ENCODE data around the gene RNF6.

Gene RNF6

DNA sequence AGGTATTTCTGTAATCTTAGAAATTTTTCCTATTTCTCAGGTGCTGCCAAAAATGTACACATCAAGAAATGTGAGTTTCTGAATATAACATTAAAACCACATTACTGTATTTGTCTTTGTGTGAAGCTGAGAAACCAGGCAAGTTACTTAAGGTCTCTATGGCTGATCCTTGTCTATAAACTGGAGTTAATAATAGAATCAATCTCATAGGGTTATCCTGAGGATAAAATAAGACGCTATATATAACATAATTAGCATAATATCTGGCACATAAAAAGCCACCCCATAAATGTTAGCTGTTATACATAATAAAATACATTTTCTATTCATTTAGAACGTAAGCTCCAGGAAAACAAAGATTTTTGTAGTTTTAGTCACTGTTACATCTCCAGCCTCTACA lies 6.1 kb downstream of the RNF6 start:
- Histone ChIP-seq H3K4me1 (peaks cover 0 to 18% (median 17%) of the 10 kb centered on the region in 4 donors), H3K9me3 (no peaks in the 10 kb centered on the region), H3K27me3 (no peaks in the 10 kb centered on the region), H3K27ac (no peak overlapping the region), H3K36me3 (peaks cover 71 to 84% (median 79%) of the 10 kb centered on the region in 3 donors), H3K4me3 (no peak overlapping the region)
- TF ChIP-seq, protein P1, sequence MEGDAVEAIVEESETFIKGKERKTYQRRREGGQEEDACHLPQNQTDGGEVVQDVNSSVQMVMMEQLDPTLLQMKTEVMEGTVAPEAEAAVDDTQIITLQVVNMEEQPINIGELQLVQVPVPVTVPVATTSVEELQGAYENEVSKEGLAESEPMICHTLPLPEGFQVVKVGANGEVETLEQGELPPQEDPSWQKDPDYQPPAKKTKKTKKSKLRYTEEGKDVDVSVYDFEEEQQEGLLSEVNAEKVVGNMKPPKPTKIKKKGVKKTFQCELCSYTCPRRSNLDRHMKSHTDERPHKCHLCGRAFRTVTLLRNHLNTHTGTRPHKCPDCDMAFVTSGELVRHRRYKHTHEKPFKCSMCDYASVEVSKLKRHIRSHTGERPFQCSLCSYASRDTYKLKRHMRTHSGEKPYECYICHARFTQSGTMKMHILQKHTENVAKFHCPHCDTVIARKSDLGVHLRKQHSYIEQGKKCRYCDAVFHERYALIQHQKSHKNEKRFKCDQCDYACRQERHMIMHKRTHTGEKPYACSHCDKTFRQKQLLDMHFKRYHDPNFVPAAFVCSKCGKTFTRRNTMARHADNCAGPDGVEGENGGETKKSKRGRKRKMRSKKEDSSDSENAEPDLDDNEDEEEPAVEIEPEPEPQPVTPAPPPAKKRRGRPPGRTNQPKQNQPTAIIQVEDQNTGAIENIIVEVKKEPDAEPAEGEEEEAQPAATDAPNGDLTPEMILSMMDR (IDR thresholded peaks at IDR 0.05) = no peak
- intact Hi-C loops (cut with DNase I; ENCODE audit: low total_unique reads) = no loop called here
- DNase-seq = no peak

DNA sequence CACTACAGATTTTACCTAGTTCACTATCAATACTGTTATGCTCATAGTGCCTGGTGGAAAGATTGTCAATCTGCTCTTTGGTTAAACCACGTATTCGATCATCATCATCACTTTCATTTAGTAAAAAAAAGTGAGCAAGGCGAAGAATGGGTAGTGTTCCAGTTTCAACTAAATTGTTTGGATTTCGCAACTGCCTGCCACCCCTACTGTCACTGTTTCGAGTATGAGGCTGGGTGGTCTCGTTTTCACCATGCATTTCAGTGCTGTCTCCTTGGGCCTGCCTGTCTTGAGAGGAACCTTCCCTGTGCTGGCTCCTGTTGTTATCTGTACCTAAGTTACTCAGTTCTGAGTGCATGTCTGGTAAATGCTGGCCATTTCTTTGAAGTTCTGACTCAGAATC lies 8.1 kb downstream of the RNF6 start:
- no peak for DNase-seq
- intact Hi-C loops (cut with DNase I; ENCODE audit: low total_unique reads) = no loop called here
- H3K9me3 ChIP-seq = no peaks in the 10 kb centered on the region
- no peak overlapping the region for H3K4me3 ChIP-seq
- TF ChIP-seq, protein P1 (IDR thresholded peaks at IDR 0.05) = no peak
- no peaks in the 10 kb centered on the region for H3K4me1 ChIP-seq
- no peak overlapping the region for H3K27ac ChIP-seq
- no peaks in the 10 kb centered on the region for H3K27me3 ChIP-seq
- H3K36me3 ChIP-seq = peaks cover 72 to 89% (median 75%) of the 10 kb centered on the region in 3 donors

DNA sequence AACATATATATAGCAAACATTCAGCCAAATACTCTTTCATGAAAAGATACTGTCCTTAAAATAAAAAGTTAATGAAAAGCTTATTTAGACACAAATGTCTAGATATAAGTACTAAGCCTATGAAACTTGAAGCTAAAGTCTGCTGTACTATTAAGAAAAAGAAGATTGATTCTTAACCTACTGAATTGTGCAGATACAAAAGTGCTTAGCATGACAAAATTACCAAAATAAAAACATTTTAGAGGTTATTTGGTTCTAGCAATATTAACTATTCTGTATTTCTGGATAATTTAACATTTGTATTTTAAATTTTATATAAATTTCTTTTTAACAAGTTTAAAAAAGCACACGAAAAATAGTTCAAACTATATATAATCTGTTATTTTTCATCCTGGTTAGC lies 8.8 kb downstream of the RNF6 start:
- no peaks in the 10 kb centered on the region for H3K4me1 ChIP-seq
- intact Hi-C loops (cut with DNase I; ENCODE audit: low total_unique reads) = no loop called here
- no peaks in the 10 kb centered on the region for H3K9me3 ChIP-seq
- DNase-seq = no peak
- peaks cover 71 to 91% (median 76%) of the 10 kb centered on the region in 3 donors for H3K36me3 ChIP-seq
- H3K4me3 ChIP-seq = no peak overlapping the region
- TF ChIP-seq, protein P1 (IDR thresholded peaks at IDR 0.05) = no peak
- H3K27ac ChIP-seq = no peak overlapping the region
- H3K27me3 ChIP-seq = no peaks in the 10 kb centered on the region

DNA sequence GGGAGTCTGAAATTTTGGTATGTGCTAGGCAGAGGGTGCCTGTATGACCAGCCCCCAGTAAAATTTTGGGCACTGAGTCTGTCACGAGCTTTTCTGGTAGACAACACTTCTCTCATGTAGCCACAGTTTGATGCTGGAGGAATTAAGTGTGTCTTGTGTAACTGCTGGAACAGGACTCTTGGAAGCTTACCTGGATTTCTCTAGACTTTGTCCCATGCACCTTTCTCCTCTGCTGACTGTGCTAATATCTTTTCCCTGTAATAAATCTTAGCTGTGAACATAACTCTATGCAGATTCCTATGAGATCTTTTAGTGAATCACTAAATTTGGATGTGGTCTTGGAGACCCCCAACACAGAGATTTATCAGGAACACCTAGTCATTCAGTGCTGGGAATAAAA lies 13.8 kb downstream of the RNF6 start:
- Histone ChIP-seq H3K36me3 (peaks cover 23 to 70% (median 51%) of the 10 kb centered on the region in 3 donors), H3K4me1 (peaks cover 0 to 6% (median 1%) of the 10 kb centered on the region in 4 donors), H3K9me3 (no peaks in the 10 kb centered on the region), H3K27ac (no peak overlapping the region), H3K4me3 (no peak overlapping the region), H3K27me3 (no peaks in the 10 kb centered on the region)
- intact Hi-C loops (cut with DNase I; ENCODE audit: low total_unique reads) = no loop called here
- TF ChIP-seq, protein P1 (IDR thresholded peaks at IDR 0.05) = no peak
- DNase-seq = no peak

DNA sequence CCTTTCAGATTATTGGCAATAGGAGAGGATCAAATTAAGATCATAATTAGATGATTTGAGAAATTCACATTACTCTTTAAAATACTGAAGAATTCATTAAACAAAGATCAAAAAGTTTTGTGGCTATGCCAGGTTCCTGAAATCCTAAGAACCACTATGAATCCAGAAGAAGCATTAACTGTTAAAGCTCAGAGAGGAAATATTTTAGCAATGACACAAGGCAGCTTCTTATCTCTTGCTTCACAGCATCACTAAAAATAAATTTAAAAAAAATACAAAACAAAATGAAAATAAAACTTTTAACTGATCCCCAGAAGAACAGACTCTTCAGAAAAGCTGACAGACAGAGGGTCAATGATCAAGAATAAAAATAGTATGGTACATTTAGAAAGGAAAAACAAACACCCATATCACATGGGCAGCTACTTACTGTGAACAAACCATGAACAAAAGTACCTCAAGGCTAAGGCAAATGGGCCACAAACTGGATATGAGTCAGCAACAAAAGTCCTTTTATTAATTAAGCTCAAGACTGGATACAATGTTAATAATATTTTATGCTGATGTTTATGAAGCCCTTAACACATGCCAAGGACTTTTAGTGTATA lies 19.6 kb downstream of the RNF6 start:
- intact Hi-C loops (cut with DNase I; ENCODE audit: low total_unique reads) = no loop called here
- DNase-seq = no peak
- no peak overlapping the region for H3K4me3 ChIP-seq
- H3K4me1 ChIP-seq = peaks cover 0 to 24% (median 5%) of the 10 kb centered on the region in 4 donors
- H3K9me3 ChIP-seq = no peaks in the 10 kb centered on the region
- no peaks in the 10 kb centered on the region for H3K27me3 ChIP-seq
- peak overlapping the region; percentile 59 to 60 for H3K27ac ChIP-seq
- TF ChIP-seq, protein P1 (IDR thresholded peaks at IDR 0.05) = no peak
- peaks cover 0 to 20% (median 15%) of the 10 kb centered on the region in 3 donors for H3K36me3 ChIP-seq
